HG03521 (cell line): ENCODE data around the gene TSNAXIP1.

Source experiments
- ATAC-seq: cut with Tn5 transposase; IDR thresholded peaks from one replicate; pipeline ENCODE4 v1.9.1; 2021; ENCODE audit warnings: mild to moderate bottlenecking, moderate library complexity; ENCODE audit not compliant: unreplicated experiment

Gene TSNAXIP1, protein sequence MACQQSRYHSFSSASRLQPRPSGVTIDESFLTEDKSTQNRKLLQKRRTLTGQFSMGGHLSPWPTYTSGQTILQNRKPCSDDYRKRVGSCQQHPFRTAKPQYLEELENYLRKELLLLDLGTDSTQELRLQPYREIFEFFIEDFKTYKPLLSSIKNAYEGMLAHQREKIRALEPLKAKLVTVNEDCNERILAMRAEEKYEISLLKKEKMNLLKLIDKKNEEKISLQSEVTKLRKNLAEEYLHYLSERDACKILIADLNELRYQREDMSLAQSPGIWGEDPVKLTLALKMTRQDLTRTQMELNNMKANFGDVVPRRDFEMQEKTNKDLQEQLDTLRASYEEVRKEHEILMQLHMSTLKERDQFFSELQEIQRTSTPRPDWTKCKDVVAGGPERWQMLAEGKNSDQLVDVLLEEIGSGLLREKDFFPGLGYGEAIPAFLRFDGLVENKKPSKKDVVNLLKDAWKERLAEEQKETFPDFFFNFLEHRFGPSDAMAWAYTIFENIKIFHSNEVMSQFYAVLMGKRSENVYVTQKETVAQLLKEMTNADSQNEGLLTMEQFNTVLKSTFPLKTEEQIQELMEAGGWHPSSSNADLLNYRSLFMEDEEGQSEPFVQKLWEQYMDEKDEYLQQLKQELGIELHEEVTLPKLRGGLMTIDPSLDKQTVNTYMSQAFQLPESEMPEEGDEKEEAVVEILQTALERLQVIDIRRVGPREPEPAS

DNA sequence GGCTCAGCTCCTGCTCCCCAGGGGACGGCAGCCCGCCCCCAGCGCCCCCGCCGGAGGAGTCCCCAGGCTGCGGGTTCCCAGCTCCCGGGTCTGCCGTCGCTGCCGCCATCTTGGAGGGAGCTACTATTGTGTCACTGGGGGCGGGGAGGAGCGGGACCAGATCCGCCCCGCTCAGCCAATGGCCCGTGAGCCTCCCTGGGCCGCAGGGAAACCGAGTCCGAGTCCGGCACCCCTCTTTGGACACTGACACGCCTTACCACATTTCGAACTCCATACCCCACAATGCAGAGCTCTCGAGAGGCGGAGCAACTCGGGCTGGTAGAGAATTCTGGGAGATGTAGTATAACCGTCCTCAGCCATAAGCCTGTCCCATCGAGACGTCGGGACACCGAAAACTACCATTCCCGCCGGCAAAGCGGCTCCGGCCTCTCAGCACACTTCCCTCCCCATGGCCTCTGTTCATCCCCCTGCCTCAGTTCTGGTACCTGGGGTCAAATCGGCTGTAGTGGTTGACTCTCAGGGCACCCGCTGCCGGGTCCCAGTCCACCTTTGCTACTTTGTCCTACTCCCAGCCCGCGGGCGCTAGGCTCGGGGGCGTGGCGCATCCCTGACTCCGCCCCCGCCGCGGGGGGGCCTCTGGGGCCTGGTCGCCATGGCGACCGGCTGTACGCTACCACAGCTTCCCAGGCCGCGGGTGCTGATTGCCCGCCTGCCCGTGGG, at the start of gene TSNAXIP1, which contains the start of gene RANBP10:
TSNAXIP1 (plus strand) TSS at position 462 of the 720 bp plus-strand sequence. CDS start 261 bp downstream, outside the sequence.
RANBP10 (minus strand) TSS at position 133 of the 720 bp plus-strand sequence; CDS start at position 109, 24 bp downstream.
- ATAC-seq = peak; percentile 89

DNA sequence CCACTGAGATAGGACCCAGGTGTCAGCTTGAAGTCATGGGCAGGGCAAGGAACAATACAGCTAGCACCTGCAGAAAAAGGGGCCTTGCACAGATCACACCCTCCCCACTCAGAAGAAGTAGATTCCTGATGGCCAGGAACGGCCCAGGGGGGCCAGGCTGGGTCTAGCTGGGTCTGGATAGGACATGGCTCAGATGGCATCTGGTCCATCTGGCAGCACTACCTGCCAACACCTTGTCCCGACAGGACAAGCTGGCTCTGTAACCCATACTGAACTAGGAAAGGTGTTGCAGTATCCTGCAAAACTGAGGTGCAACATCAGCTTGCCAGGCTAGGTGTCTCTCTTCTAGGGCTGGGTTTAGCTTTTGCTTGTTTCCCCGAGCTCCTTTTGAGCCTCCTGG, 48.7 kb upstream of the TSNAXIP1 start:
- ATAC-seq = no peak

DNA sequence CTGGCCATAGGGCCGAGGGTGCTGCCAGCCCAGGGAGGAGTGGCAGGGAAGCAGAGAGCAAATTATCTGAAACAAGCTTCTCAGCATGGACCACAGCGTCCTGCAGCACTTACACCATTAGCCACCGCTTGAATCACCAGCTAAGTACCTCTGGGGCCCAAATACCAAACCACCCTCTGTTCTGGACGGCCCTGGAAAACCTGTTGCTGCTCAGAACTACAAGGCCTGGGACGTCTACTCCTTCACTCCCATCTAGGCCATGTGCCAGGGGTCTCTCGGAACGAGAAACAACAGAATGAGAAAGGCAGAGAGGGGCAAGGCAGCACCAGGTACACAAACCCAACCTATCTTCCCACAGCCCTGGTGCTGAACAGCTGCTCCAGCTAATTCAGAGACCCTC, 47.7 kb upstream of the TSNAXIP1 start:
- ATAC-seq = no peak

DNA sequence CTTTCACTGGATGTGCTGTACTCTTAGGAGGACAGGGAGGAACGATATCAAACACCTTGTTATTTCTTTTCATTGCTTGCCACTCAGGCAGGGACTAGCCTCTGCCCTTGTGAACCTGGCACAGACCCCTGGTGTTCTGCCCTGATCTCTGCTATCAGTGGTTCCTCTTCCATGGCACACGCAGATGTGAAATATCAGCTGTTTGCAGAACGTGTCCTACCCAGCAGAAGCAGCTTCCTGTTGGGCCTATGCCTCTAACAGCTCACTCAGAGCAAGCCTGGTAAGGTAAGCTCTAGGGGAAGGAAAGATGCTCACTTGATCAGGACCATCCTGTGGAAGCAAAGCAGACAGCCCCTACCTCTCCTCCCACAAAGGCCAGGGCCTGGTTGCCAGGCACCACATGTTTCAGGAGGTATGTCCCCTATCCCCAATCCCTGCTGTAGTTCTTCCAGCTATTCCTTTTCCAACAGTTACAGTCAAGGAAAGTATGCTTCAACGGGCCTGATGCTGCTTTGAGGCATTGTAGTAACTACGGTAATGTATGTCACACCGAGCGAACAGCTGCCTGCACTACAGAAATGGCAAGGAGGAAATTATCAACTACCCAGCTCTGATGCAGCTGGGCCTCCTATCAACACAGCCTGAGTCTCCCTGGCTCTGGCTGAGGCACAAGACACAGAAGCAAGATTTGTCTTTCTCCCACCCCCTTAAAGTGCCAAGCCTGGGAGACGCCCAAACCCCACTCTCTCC, 46.3 kb upstream of the TSNAXIP1 start:
- no peak for ATAC-seq

DNA sequence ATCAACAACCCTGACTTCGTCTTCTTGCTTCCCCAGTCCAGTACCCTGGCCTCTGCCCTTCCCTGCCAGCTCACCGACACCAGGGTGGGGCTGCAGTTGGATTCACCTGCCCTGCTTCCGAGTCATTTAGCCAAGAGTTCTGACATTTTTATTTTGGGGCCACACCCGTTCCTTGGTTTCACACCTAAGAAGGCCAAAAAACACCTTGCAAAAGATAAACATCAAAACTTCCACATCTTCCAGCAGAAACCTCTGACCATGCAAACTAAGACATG, 45.8 kb upstream of the TSNAXIP1 start:
- ATAC-seq = no peak

DNA sequence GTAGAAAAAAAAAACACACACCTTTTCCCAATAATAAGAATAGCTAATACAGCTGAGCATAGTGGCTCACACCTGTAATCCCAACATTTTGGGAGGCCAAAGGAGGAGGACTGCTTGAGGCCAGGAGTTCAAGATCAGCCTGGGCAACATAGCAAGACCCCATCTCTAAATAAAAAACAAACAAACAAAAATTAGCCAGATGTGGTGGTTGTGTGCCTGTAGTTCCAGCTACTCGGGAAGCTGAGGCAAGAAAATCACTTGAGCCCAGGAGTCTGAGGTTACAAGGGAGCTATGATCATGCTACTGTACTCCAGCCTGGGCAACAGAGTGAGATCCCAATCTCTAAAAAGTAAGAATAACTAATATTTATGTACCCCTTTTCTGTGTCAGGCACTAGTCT, 44.8 kb upstream of the TSNAXIP1 start:
- ATAC-seq = no peak

DNA sequence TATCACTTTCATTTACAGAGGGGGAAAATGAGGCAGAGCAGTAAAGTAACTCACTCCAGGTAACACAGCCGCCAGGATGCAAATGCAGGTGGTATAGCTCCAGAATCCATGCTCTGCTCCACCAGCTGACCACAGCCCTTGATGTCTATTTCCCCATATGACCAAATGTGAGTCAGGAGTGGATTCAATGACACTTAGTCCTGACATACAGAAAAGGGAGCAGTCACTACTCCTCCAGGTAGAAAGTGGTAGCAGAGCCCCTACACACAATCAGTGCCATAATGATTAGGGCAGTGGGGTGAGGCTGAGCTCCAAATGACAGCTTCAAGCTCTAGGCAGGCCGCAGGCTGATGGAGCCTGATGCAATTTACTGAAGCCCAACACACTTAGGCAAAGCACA, 44.3 kb upstream of the TSNAXIP1 start:
- no peak for ATAC-seq

DNA sequence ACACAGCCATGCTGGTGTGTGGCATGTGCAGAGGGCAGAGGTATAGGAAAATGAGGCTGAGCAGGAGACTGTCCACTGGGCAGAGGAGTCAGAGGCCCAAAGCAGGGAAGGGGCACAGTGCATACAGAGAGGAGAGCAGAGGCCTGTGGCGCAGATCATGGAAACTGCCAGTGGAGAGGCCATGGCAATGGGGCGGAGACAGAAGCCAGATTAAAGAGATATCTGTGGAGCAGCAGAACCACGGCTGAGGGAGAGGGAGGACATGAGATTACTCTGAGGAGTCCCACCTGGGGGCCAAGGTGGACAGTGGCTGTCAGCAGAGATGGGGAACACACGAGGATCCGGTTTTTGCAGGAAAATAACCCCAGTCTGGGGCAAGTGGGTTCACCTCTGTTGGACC, 43.6 kb upstream of the TSNAXIP1 start:
- no peak for ATAC-seq

DNA sequence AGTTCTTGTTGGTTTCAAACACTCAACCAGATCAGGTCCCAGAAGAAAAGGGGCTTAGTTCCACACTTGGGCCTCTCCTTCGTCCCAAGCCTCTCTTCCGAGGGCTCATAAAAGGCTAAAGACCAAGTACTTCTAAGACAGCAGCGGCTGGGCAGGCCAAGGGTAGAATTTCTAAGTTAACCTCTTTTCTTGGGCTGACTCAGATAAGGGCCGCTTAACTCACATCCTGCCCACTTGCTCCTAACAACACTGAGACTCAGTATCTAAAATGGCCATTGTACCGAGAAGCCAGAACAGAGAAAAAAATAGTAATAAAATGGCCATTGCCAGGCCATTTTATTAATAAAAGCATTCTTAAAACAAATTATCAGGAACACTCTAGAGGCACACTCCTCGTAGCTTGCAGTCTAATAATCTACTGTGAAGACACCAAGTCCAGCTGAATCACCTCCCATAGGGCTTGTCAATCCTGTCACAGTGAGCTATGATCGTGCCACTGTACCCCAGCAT, 42.5 kb upstream of the TSNAXIP1 start:
- no peak for ATAC-seq

DNA sequence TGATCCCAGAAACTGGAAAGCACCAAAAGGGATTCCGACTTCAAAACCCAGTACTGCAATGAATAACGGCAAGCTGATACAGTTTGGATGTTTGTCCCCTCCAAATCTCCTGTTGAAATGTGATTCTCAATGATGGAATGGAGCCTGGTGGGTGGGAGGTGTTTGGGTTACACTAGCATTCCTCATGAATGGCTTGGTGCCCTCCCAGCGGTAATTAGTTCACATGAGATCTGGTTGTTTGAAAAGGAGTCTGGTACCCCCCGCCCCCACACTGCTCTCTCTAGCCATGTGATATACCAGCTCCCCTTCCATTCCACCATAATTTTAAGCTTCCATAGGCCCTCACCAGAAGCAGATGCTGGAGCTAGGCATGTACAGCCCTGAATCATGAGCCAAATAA, 40.4 kb upstream of the TSNAXIP1 start:
- no peak for ATAC-seq

DNA sequence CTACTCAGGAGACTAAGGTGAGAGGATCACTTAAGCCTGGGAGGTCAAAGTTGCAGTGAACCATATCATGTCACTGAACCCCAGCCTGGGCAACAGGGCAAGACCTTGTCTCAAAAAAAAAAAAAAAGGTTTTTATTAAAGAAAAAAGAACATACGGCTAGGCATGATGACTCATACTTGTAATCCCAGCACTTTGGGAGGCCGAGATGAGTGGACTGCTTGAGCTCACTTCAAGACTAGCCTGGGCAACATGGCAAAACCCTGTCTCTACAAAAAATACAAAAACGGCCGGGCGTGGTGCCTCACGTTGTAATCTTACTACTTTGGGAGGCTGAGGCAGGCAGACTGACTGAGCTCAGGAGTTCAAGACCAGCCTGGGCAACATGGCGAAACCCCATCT, 38.7 kb upstream of the TSNAXIP1 start:
- no peak for ATAC-seq

DNA sequence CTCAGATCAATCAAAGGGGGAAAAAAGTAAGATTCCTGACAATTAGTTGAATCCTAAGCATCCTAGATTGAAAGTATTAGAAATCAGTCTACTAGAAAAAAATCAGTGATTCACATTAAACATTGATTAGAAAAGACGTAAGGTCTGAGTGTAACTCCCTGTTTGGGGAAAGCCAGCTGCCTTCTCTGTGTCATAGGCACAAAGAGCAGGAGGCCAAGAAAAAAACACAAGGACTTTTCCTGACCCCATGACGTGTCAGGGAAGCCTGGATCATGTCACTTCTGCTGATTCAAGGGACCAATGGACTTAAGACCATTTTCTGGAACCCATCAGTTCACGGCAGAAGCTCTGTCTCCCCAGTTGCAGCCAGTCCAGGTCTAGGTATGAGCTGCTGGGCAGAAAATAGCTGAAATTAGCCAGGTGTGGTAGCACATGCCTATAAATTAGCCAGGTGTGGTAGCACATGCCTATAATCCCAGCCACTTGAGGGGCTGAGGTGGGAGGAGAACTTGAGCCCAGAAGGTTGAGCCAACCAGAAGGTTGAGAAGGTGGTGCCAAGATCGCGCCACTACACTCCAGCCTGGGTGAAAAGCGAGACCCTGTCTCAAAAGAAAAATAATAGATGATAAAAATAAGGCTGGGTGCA, 36.2 kb upstream of the TSNAXIP1 start:
- ATAC-seq = no peak

DNA sequence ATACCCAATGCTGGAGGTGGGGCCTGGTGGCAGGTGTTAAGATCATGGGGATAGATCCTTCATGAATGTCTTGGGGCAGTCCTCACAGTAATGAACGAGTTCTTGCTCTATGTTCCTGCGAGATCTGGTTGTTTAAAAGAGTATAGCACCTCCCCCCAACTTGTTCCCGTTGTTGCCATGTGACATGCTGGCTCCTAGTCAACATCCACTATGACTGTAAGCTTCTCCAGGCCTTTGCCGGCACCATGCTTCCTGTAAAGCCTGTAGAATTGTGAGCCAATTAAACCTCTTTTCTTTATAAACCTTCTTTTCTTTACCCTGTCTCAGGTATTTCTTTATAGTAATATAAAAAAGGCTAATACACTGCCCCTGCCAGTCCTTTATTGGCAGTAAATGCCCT, 33.6 kb upstream of the TSNAXIP1 start:
- no peak for ATAC-seq

DNA sequence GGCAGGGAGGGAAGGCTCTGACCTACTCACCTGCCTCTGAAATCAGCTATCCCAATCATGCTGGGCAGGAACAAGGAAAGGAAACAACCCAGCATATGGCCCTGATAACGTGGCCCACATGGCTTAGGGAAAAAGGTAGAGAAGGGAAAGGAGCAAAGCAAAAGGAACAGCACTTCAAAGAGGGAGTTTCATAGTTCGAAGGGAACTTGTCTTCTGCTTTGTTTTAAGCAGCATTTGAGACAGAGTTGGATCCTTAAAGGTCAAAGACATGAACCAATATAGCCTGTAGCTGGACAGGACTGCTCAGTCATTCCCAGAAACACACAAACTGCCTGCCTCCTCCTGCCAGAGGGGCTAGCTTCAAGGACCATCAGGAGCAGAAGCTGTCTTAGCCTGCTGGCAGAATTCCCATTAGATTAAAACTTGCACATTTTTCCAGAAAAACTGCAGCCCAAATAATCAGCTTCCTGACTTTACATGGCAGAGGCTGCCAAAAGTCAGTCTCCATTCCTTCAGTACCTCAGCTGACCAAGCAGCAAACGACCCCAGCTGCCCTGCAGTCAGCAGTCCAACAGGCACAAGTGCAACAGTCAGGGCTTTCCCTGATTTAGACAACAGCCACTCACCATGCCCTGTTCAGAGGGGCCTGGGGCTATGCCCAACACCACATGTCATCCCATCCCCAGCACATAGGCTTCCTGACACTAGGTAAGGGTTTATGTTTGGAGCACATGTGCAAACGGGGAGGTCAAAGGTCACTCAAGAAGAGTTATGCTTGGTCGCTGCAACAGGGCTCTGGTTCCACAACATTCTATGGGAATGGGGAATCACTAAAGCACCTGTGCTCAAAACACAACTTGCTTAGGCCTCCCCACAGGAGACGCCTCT, 32.9 kb upstream of the TSNAXIP1 start:
- ATAC-seq = no peak

DNA sequence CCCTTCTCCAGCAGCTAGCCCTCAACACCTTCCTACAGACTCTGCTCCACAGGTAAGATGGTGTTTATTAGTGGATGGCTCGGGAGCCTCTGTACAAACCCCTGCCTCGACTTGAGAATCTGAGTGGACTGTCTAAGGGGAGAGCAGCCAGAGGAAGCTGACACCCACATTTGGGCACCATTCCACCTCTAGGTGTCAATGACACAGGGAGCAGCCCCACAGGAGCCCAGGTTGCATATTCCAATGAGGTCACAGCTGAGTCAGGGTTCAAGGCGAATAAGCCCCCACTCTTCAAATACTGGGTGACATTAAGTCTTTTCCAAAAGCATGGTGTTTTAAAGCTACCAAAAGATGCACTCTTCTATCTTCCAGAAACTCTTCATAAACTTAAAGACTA, 32.2 kb upstream of the TSNAXIP1 start:
- ATAC-seq = no peak

DNA sequence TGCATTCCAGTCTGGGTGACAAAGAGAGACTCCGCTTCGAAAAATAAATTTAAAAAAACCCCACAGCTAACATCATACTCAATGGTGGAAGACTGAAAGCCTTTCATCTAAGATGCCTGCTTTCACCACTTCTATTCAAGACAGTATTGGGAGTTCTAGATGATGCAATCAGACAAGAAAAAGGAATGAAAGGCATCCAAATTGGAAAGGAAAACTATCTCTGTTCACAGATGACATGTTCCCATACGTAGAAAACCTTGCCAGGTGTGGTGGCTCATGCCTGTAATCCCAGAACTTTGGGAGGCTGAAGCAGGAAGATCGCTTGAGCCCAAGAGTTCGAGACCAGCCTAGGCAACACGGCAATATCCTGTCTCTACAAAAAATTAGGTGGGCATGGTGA, 31.4 kb upstream of the TSNAXIP1 start:
- ATAC-seq = no peak

DNA sequence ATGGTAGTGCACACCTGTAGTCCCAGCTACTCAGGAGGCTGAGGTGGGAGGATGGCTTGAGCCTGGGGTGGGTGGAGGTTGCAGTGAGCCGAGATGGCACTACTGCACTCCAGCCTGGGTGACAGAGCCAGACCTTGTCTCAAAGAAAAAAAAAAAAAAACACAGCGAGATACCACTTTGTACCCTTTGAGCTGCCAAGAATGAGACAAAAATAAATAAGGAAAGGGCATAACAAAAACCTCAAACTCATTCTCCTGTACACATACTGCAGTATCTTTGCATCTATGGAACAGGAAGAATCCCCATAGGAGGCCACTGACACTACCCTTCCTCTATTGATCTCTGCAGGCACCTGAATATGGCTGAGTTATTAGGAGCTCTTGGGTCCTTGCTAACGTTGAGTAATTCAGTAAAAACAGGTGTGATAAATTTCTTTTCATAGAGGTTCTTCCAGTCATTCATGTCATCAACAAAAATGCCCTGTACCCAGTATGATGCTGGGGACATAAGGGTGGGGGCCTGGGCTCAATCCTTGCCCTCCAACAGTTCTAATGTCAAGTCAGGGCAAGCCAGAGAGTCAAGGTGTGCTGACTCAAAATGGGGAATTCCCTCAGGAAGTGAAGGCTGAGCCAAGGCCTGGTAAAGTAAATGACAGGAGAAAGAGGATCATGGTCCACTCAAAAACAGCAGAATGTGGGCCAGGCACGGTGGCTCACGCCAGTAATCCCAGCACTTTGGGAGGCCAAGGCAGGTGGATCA, 27.3 kb upstream of the TSNAXIP1 start:
- ATAC-seq = no peak

DNA sequence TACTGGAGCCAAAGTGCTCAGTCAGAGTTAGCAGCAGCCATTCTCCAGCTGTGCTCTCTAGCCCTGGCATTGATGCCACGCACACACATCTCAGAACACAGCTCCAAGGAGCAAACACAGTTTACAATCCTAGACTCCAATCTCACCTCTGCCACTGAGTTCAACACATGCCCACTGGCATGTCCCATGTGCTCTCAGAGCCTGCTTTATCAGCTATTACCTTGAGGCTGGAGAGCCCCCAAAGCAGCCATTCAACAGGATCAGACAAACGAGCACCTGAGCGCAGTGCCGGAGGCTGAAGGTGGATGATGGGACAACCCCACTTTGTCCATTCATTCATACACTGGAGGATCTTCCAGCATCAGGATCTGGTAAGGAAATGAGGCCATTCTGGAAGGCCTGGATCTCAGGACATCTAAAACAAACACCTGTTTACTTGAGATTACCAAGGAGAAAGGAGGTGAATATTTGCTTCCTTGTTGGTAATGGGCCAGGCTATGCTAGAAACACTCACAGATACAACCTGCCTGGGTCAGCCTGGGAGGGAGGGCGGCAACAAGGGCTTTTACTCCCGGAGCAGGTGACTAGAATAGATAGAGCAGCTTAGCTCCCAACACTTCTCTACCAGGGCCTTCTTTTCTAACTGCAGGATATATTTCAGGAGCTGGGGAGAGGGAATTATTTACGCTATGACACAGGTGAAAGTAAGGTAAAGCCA, 25.7 kb upstream of the TSNAXIP1 start:
- ATAC-seq = no peak
